GM23248 (cell line): ENCODE data around the gene SHISA9.

ENCODE experiments used
- EZH2 ChIP-seq: fragments of 200-600 bp; sonication (generic); IDR thresholded peaks from 2 replicates; pipeline ENCODE4 v1.6.1; 2018; ENCODE audit warnings: antibody characterized with exemption, mild to moderate bottlenecking; ENCODE audit not compliant: insufficient read depth, poor library complexity, severe bottlenecking
- EZH2phosphoT487 ChIP-seq: fragments of 200-600 bp; sonication (generic); IDR thresholded peaks from 2 replicates; pipeline ENCODE4 v1.6.1; 2018; ENCODE audit warnings: antibody characterized with exemption, moderate library complexity, mild to moderate bottlenecking, low read depth; ENCODE audit not compliant: insufficient read depth

GRCh38 chr16:13067648-13068047 lies 166.2 kb downstream of the SHISA9 start:
- no peak for TF ChIP-seq EZH2
- no peak for TF ChIP-seq EZH2phosphoT487
